HK-2 (cell line): ENCODE results near the gene SSBP3.
"Not testable (repeated sequence)": the region's sequence is repeated elsewhere in the genome, so short reads cannot be mapped to it uniquely, and the experiment has no call there.

Experiments used
- DNase-seq: peaks from one replicate; pipeline ENCODE4 v3.0.0-alpha.2; 2018; ENCODE audit not compliant: unreplicated experiment

The SSBP3 gene

DNA sequence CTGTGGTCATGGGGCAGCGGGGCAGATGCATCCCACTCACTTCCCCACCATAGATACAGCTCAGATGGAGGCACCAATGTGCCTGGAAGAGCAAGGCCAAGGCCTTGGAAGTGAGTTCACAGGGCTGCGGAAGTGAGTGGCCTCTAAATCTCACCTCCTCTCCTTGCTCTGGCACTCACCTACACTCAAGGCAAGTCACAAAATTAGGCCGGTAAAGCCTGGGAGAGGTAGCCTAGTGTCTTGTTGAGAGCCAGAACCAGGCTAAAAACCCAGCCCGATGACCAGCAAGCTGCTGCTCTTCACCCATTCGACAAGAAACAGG, 57.5 kb downstream of the SSBP3 start:
- DNase-seq, result no peak

DNA sequence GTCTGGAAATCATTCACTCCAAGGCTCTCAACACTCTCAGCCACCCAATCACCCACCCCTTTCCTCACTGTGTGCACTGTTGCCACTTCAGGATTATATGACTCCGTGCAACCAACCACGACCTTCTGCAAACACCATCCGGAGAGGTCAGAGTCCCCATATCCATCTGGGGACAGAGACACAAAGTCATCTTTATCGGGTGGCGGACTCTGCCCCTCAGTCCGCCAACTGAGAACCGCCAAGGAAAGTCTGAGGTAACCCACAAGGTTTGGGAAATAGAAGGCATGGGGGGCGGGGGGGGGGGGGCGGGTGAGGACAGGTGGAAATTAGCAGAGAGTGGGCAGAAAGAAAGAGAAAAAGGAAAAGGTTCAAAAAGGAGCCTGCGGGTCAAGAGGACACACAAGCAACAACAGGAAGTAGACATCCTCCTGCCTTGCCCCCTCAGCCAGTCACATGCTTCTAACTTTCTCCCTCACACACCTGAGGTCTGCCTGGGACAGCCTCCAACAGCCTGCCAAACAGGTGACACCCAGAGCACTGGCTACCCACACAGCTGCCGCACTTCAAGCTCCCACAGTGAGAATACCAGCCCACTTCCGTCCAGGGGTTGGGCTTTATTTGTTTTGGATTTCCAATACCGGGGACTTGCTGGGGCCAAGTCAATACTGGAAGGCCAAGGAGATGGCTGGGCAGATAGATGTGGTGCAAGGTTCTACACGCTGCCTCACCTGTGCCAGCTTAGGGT, 58.1 kb downstream of the SSBP3 start:
- peak; percentile 27 for DNase-seq

GRCh38 chr1:54347261-54347954, 58.8 kb downstream of the SSBP3 start:
- DNase-seq, result no peak

DNA sequence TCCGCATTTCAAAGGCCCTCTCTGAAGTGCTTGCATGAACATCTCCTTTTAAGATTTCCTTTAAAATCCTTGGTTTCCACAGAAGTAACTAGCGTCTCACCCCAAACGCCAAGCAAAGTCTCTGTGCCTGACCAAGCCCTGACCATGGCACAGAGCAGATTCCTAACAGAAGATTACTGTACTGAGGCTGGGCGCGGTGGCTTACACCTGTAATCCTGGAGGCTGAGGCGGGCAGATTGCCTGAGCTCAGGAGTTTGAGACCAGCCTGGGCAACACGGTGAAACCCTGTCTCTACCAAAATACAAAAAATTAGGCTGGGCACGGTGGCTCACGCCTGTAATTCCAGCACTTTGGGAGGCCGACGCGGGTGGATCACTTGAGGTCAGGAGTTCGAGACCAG, 60.6 kb downstream of the SSBP3 start:
- DNase-seq, result not testable (repeated sequence)

DNA sequence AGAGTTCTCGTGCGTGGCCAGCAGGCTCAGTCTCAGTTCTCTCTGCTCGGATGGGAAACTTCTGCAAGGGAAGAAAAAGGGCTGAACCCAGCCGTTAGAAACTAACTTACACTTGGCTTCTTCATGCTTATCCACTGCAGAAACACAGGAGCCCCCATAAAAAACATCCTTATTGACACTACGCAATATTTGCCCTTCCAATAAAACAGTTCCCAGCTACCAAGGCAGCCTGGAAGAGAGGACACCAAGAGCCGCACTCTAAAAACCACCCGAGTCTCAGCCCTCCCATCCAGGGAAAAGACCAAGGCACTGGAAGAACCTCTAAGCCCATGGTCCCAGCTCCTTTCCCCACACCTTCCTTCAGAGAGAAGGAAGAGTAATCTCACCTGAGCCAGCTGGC, 61.1 kb downstream of the SSBP3 start:
- DNase-seq, result no peak

- no peak for DNase-seq
Measured at GRCh38 chr1:54342742-54343687, 63.2 kb downstream of the SSBP3 start.

- DNase-seq, result no peak
Measured at GRCh38 chr1:54342288-54342687, 63.9 kb downstream of the SSBP3 start.

GRCh38 chr1:54341763-54342162, 64.4 kb downstream of the SSBP3 start:
- no peak for DNase-seq

GRCh38 chr1:54340878-54341277, 65.3 kb downstream of the SSBP3 start:
- DNase-seq, result no peak

DNA sequence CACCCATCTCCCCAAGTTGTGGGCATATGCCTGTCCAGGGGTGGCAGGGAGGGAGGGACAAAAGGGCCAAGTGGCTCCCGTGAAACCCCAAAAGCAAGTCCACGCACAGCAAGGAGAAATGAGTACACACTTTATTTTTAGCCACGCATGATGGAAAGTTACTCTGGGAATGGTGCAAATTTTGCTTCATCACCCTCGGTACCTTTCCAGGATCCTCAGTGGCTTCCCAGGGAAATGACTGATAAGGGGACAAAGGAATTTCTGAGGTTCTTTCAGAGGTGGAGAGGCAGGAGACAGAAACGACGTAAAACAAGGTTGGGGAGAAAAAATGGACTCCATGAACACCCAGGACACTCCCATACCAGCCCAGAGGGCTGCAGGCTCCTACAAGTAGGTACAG, 65.8 kb downstream of the SSBP3 start:
- no peak for DNase-seq

GRCh38 chr1:54339126-54339525, 67.1 kb downstream of the SSBP3 start:
- DNase-seq, result no peak

DNA sequence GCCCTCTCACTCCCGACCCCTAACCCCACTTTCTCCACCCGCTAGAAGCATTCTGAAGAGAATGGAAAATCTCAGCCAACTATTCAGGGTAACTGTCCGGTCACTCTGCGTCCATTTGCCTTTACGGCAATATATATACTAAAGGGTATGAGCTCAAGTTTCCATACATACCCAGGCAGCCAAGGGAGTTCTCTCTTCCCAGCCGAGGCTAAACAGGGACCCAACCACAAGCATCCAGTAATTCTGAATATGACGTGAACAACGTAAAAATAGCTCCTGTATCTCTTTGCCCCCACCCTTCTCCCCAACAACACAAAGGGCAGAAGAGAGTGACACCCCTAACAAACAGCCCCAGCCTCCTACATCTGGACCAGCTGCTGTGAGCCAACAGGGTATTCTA, 67.7 kb downstream of the SSBP3 start:
- no peak for DNase-seq

GRCh38 chr1:54337928-54338327, 68.3 kb downstream of the SSBP3 start:
- DNase-seq, result no peak

- DNase-seq, result no peak
Measured at GRCh38 chr1:54337034-54337433, 69.2 kb downstream of the SSBP3 start.

DNA sequence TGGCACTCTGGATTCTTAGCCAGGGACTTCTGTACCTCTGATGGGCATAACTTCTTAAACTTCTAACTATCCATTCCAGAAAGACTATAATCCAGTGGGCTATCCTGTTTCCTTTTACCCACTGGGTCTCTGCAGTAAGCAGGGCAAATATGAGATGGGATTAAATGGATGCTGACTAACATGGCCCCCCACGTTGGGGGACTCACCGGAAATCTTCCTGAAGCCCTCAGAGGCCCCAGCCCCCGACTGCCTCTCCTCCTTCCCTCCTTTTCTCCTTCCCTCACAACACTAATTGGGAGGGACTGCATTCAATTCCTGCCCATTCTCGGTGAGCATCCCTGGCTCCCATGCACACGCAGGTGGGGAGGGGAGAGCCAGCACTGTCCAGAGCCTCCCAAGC, 70.1 kb downstream of the SSBP3 start:
- no peak for DNase-seq

DNA sequence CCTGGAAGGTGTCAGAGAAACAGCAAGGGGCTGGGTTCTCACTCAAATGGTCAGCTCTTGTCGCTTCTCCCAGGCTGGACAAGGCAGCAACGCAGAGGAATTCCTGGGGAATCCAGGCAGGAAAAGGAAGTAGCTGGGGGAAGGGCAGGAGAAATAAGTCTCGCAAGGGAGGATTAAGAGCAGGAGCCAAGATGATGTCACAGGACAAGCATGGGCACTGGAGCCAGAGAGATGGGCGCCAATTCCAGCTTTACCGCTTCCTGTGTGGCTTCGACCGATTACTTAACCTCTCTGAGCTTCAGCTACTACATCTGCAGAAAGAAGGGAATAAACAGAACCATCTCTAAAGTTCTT, 70.5 kb downstream of the SSBP3 start:
- DNase-seq, result peak; percentile 58

DNA sequence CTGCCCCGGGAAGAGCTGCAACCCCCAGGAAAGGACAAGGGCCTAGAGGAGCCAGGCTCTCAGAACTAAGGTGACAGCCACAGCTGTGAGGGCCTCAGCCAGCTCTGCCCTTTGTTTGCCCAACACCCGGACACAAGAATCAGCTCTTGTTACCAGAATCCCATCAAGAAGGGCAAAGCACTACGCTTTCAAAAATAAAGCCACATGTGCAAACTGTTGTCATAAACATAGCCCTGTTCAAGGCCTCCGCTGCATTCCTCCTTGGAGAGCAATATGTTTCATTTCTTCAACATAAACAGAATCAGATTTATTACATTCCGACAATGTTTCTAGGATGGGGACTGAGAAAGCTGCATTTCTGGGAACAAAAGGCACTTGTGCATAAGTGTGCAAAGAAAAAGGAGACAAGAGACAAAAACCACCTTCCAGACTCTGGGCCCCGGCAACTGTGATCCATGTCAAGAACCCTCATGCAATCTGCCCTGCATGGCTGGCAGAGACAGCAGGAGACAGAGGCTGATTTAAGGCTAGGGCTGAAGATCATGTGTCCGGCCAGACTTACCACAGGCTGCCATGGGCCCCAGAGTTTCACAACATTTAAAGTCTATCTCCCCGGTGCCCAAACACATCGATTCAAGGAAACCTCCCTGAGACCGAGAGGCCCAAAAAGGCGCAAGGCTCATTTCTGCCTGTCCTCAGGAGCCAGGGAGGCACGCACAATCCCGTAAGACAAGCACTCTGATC, 71.0 kb downstream of the SSBP3 start:
- DNase-seq, result no peak

DNA sequence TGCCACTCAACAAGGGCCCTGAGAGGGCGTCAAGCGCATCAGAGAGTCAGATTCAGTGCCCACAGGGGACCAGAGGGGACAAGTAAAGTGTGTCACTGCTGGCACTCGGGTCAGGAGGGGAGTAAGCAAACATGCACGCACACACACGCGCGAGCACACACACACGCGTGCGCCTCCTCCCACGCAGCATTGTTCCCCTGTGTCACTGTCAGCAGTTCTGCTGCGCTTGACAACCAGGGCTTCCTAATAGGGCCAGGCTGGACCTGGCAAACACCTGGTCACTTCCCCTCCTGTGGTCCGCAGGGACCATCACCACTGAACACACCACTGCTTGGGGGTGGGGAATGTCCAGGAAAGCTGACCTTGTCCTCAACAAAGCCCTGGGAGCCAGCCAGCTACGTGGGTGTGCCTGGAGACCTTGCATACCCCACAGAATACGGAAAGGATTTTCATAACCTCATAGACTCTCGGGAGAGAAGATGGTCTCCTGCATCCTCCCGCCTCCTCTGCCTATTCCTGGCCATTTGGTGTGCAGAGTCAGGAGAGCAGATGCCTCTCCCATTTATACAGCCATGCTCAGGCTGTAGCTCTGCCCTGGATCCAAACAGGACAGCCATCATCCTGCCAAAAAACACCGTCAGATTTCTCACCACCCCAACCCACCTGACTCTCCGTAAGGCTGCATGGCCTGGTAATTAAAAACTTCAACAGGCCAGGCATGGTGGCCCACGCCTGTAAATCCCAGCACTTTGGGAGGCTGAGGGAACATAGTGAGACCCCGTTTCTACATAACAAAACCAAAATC, 73.2 kb downstream of the SSBP3 start:
- no peak for DNase-seq

DNA sequence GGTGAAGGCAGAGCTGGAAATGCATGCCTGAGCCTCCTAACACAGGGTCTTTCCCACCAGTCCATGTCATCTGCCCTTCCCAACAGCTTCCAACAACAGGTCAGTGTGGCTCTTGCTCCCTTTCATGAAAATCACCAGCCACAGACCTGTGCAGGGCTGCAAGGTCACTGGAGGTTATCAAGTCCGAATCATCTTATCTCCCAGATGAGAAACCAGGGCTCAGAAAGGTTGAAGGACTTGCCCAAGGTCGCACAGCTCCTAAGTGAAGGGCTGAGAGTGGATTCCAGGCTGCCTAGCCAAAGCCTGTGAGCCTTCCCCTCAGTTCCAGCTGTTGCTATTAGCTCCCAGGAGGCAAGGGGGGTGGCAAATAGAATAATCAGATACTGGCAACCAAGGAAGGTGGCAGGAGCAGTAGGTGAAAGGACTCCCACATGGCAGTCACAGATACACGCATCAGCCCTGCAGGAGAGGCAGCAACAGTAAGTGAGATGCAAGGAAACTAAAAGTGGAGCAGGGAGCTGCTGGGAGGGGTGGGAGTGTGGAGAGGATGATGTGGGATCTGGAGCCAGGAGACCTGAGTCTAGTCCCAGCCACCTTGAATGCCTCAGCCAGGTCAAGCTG, 74.2 kb downstream of the SSBP3 start:
- DNase-seq, result no peak

DNA sequence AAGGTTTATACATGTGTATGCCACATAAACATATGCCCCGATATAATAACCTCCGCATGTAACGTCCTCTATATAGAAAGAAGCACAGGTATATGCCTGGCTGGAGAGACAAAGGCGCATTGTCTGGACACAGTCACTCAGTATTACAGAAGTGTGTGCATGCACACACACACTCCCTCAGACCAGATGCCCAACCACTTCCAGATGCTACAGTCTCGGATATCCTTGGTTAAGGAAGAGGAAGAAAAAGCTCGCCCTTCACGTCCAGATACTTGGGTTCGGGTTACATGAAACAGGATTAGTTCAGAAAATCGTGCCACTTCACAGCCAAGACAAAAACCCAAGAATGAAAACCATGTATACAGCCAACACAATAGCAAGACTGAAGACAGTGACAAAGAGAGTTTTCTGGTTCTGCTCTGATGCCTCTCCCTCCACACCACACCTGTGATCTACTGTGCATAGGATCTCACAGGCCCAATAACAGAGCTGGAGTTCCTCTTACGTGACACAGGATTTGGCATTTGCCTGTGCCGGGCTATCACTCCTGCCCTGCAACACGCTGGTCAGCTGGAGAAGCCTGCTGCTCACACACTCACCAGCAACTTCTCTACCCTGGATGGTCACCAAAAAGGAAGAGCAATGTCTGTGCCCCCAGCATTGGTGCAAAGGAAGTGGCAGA, 75.0 kb downstream of the SSBP3 start:
- no peak for DNase-seq
